NT2/D1 (cell line): ENCODE results near the gene RYR3.

Experiments
- SUZ12 ChIP-seq: IDR thresholded peaks from 2 replicates; pipeline ENCODE4 v1.6.1; 2011; ENCODE audit not compliant: insufficient read length, insufficient read depth; ENCODE audit errors: extremely low read depth
- YY1 ChIP-seq: IDR thresholded peaks from 2 replicates; pipeline ENCODE4 v1.6.1; 2011; ENCODE audit not compliant: insufficient read length, insufficient read depth
- ZNF274 ChIP-seq: IDR thresholded peaks from 2 replicates; pipeline ENCODE4 v1.6.1; 2011; ENCODE audit warnings: mild to moderate bottlenecking, low read depth, low read length

- no peak for TF ChIP-seq ZNF274
- no peak for TF ChIP-seq YY1
- TF ChIP-seq SUZ12: no peak
Measured at GRCh38 chr15:33823119-33823518, 512.4 kb downstream of the RYR3 start.
